Activated CD4-positive, alpha-beta T cell treated with anti-CD3 and anti-CD28 coated beads, Interleukin-2, Interleukin-6, amounts not matched to agents 100 ng/mL and 50 ng/mL, durations not matched to agents 16 hours and 8 hours (primary cell): ENCODE data around the gene CXCL16.
"Not testable (repeated sequence)": the region's sequence is repeated elsewhere in the genome, so short reads cannot be mapped to it uniquely, and the experiment has no call there.

Experiments used
- DNase-seq: peaks from one replicate; pipeline ENCODE4 v3.0.0-alpha.2; 2020

The CXCL16 gene

DNA sequence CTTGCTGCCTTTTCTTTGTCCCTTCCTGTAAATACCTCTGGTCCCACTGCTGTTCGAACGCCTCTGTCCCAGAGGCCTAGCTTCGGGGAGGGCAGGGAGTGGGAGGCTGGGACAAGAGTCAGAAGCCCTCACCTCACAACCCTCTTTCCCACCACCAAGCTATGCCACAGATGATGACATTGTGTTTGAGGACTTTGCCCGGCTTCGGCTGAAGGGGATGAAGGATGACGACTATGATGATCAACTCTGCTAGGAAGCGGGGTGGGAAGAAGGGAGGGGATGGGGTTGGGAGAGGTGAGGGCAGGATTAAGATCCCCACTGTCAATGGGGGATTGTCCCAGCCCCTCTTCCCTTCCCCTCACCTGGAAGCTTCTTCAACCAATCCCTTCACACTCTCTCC, 18.9 kb downstream of the CXCL16 start:
- DNase-seq: no peak

DNA sequence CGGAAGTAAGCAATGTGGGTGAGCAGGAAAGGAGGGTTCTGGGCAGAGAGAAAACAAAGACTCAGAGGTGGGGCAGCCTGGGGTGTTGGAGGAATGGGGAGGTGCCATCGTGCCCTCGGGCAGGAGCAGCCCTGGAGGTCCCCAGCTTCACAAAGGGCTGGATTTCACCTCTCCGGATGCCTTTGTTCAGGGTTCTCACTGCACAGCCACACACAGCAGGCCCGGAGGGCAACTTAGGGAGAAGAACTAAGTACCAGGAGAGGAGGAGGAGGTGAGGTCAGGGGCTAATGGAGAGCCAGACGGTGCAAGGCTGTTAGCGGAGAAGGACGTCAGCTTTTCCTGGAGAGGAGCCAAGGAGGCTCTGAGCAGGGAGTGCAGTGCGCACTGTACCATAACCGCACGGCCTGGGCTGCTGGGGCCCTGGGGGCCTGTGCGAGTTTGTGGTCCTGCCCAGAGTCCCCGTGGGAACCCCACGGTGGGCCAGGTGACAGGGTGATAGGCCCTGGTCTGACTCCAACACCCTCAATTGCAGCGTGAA, 20.0 kb downstream of the CXCL16 start:
- no peak for DNase-seq

DNA sequence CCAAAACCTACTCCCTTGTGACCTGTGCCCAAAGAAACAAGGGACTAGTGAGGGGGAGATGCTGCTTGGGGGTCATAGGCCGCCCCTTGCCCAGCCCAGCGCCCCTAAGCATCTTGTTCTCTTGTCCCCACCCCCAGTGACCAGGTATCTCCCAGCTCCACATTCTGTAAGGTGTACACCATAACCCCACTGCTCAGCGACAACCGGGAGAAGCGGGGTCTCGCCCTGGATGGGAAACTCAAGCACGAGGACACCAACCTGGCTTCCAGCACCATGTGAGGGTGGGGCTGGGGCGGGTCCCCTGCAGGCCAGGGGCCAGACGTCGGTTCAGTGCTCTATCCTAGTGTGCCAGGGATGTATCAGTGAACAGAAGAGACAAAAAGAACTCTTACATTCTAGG, 20.6 kb downstream of the CXCL16 start:
- no peak for DNase-seq

DNA sequence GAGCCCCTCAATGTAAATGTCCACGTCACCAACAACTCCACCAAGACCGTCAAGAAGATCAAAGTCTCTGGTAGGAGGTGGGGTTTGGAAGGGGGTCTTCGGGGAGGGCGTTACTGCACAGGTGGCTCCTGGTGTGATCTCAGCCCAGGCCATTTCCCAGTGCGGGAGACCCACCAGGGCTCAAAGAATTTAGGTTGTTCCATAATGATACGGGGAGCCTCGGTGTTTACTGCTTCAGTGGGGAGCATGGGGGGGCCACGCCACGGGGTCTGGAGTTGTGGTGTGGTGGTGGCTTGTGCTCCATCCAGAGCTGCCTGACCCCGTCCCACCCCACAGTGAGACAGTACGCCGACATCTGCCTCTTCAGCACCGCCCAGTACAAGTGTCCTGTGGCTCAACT, 21.5 kb downstream of the CXCL16 start:
- DNase-seq: no peak

DNA sequence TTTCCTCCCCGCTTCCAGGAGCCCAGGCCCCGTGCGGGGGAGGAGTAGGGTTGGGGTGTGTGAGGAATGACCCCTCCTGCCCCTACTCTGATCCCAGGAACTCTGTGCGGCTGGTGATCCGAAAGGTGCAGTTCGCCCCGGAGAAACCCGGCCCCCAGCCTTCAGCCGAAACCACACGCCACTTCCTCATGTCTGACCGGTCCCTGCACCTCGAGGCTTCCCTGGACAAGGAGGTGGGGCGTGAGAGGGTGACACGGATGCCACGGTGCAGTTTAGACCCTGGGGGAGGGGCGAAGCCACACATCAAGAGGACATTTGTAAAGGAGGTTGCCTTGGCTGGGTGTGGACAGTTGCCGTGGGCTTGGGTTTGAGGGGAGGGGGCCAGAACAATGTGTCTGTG, 21.9 kb downstream of the CXCL16 start:
- DNase-seq: no peak

DNA sequence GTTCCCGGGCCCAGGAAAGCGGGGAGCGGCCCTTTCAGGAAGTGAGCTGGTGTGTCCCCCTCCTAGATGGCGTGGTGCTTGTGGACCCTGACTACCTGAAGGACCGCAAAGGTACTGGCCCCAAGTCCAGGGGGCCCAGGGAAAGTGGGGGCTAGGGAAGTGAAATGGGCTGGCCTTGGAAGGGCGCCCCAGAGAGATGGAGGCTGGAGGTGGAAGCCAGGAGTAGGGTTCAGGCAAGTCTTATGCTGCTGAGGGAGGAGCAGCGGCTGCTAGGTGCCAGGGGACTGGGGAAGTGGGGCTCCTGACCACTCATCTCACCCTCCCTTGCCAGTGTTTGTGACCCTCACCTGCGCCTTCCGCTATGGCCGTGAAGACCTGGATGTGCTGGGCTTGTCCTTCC, 23.6 kb downstream of the CXCL16 start:
- DNase-seq: no peak

DNA sequence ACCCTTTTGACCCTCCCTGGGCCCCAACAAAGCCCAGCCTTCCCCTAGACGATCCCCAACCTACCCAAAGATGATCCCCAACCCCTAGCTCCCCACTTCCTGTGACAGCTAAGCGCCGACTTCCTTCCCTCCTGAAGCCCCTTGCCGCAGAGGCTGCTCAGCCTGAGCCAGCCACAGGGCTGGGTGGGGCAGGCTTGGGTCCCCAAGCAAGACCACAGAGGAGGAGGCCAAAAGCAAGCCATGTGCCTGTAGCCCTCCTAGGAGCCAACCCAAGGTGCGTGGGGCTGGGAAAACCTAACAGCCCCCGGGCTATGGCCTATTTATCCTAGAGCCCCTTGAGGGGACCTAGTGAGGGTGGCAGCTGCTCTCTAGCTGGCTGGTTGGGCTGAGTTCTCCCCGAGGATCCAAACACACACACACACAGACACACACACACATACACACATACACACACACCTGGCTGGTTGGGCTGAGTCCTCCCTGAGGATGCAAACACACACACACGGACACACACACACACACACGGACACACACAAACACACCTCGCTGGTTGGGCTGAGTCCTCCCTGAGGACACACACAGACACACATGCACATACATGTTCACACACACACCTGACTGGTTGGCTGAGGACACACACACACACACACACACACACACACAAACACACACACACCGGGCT, 24.5 kb downstream of the CXCL16 start:
- peak; percentile 78 for DNase-seq

DNA sequence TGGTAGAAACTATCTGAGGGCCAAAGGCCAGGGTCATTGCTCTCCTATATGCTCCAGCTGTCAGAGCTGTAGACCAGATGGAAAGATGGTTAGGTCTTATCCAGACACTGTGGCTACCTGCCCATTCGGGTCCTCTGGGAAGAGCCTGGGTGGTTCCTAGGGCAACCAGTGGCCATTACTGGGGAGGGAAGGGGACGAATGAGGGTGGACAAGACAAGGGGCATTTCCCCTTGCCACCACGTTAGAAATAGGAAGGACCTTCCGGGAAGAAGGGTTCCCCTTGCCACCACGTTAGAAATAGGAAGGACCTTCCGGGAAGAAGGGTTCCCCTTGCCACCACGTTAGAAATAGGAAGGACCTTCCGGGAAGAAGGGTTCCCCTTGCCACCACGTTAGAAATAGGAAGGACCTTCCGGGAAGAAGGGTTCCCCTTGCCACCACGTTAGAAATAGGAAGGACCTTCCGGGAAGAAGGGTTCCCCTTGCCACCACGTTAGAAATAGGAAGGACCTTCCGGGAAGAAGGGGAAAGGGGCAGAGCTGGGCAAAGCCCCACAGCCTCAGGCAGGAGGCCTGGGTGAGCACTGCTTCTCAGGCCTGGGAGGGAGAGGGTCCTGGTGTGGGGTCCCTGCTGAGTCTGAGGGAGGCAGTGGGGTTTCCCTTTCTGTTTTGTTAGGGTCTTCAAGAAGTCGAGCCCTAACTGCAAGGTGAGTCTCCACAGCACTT, 25.2 kb downstream of the CXCL16 start:
- not testable (repeated sequence) for DNase-seq

DNA sequence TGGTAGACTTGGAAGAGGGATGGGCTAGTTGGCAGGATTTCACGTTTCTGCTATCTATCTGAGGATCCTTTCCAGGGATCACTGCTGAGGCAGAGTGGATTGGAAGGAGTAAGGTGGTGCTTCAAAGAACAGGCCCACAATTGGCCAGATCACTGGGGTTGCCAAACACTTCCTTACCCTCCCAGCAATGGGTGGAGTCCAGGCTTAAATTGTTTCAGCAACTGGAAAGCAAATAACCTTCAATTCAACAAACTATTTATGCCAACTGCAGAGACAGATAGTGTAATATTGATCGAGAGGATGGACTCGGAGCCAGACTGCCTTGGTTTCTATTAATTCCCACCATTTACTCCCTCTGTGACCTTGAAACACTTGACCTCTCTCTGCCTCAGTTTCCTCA, 27.2 kb downstream of the CXCL16 start:
- no peak for DNase-seq

DNA sequence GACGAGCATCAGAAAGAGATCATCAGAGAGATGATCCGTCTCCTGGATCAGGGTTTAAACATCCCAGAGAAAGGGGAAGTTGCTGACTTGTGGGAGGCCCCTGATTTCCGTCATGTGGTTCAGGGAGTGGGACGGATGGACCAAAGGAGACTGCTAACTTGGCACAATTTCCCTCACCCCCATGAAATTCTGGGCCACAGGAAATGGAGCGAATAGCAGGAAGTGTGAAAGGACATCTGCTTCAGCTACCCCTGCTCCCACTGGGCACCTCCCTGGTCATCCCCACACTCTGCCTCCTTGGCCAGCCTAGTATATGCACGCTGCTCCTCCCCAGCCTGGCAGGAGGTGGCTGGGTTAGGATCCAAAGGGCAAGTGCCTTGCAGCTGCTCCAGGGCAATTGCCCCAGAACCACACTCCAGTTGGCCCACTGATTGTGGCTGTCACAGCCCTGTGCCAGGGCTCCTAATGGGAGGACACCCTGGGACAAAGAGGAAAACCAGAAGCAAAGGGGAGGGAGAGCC, 28.0 kb downstream of the CXCL16 start:
- no peak for DNase-seq

DNA sequence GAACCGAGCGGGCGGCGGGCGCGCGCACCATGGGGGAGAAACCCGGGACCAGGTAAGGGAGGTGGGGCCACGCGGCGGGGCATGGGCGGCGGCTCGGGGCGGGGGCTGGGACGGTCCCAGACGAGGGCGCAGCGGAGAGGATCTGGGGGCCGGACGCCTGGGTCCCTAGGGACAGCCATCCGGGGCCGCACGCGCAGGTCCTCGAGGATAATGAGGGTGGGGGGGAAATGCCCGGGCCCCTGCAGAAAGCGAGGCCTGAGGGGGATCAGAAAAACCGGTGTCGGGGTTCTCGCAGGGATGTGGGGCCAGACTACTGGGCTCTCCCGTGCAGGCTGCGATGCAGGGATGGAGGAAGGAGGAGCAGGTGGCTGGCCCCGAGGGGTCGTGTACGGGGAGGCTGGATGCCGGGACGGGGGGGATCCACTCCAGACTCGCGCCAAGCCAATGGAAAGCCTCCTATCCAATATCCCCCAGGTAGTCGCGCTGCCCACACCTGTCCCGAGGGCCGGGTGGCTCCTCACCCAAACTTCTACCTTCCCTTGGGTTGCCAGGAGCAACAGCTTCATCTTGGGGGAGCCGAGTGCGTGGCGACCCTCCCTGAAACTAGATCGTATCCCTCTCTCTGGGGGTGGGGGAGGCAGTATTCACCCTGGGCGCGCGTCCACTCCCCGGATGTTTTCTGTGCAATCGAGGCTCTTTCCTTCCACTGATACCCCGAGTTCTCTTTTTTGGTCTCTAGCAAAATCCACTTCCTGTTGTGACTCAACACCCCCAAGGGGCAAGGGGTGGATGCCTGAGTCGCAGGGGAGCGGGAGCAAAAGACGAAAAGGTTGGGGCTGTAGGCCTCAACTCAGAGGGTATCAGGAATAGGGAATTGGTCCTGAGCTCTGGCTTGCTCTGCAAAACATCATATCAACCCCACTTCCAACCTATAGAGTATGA, 28.8 kb downstream of the CXCL16 start:
- DNase-seq: peak; percentile 79

DNA sequence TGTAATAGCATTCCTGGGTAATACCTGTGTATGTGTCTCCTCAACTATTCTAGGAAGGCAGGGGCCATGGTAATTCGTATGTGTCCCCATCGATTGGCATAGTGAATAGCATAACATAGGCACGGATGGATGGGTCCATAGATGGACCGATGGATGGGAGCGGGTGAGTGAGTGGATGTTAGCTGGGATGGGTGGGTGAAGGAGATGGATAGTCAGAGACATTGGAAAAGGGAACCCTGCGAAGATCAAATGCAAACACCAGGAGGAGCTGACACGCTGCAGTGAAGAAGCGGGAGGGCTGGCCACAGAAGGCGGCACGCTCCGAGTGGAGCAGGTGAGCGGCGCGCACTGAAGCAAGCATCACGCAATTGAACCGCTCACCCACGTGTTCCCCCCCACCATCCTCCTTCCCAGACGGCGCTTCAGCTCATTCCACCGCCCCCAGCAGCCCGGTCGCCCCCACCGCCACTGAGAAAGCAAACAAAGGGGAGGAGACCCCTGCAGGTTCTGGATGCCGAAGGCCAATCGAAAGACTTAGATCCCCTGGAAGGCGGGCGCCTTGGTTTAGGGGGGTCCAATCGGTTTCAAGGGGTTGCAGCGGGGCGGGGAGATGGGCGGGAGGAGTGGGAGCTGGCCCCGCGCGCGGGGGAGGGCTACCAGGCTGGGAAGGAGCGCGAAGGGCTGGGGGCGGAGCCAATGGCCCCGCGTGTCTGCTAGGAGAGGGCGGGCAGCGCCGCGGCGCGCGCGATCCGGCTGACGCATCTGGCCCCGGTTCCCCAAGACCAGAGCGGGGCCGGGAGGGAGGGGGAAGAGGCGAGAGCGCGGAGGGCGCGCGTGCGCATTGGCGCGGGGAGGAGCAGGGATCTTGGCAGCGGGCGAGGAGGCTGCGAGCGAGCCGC, 29.7 kb downstream of the CXCL16 start, which contains the start of gene ARRB2:
Gene ARRB2, plus strand, starts transcription at position 839 of the 899 bp plus-strand sequence. CDS start 90 bp downstream, outside the sequence.
- peak; percentile 99 for DNase-seq

DNA sequence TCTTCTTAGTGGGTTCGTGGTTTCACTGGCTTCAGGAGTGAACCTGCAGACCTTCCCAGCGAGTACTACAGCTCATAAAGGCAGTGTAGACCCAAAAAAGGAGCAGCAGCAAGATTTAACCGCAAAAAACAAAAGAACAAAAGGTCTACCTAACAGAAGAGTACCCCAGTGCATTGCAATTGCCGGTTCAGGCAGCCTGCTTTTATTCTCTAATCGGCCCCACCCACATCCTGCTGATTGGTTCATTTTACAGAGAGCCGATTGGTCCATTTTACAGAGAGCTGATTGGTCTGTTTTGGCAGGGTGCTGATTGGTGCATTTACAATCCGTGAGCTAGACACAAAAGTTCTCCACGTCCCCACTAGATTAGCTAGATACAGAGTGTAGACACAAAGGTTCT, 31.3 kb downstream of the CXCL16 start:
- DNase-seq: peak; percentile 82

DNA sequence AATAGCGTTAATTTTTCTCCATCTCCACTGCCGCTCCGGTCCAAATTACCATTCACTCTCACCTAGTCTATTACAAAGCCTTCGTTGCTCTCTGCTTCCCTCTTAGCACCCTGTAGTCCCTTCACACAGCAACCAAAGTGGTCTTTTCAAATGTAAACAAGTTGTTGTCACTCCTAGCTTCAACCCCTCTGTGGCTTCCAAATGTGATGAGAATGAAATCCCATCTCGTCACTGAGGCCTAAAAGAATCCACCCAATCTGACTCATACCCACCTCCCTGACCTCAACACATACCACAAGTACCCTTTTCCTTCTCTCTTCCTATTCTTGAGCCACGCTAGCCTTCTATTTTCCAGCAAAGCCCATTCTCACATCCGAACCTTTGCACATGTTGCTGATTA, 33.6 kb downstream of the CXCL16 start:
- DNase-seq: no peak

DNA sequence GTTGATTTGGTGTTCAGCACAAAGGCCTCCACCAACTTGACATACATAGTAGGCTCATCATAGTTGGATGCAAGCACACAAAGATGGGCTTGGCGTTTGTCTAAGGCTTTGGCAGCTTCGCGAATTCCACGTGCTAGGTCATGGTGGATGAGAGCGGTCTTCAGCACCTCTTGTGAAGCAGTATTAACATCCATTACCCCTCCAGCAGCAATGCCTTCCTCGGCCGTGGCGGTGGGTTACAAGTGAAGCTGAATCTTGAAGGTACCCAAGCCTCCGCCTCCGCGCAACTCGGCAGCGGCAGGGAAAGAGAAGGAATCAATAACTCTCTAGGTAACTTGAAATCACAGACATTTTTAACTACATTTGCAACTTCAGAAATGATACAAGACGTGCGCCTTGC, 34.7 kb downstream of the CXCL16 start:
- no peak for DNase-seq

DNA sequence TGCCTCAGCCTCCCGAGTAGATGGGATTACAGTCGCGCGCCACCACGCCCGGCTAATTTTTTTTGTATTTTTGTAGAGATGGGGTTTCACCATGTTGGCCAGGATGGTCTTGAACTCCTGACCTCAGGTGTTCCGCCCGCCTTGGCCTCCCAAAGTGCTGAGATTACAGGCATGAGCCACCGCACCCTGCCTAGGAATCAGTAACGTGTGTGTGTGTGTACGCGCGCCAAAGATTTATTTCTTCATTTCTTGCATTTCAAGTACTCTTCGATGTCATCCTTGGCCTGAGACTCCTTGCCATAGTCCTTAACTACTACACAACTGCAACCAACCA, 35.2 kb downstream of the CXCL16 start:
- not testable (repeated sequence) for DNase-seq

DNA sequence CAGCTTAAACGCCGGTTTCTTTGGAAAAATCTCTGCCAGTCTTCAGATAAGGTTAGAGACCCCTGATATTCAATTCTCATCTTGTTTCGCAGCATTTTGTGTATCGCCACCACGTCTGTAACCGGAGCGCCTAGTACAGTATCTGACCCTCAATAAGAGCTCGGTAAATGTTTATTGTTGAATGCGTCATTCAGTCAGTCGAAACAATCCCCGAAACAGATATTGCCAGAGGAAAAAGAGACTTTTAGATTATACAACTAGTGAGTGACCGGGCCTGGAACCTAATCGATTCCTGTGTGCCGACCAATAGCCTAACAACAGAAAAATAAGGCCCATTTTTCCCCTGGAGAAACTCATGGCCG, 36.4 kb downstream of the CXCL16 start:
- no peak for DNase-seq

DNA sequence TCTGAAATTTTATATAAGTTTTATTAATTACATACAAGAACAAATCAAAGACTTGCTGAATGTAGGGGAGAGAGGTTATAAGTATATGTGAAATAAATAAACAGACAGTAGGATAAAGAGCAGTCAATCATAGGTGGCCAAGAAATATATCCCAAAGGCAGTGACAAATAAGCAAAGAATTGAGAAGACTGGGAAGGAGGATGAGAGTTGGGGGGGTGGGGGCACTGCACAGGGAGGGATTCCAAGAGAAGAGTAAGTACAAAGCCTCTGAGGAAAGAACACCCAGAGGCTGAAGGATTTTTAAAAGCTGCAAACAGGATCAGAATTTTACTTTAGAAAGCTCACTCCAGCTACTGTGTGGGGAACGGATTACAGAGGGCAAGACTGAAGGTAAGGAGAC, 38.6 kb downstream of the CXCL16 start:
- DNase-seq: no peak

DNA sequence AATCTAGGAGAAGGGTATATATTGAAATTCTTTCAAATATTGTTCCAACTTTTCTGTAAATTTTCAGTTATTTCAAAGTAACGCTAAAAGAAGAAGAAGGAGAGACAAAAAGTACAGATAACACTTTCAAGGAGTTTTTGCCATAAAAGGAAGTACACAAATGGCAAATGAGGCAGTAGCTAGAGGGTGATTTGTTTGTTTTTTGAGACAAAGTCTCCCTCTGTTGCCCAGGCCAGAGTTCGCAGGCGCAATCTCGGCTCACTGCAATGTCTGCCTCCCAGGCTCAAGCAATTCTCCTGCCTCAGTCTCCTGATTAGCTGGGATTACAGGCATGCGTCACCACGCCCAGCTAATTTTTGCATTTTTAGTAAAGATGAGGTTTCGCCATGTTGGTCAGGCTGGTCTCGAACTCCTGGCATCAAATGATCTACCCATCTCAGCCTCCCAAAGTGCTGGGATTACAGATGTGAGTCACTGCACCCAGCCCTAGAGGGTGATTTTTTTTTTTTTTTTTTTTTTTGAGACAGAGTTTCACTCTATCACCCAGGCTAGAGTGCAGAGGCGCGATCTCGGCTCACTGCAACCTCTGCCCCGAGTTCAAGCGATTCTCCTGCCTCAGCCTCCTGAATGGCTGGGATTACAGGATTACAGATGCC, 40.2 kb downstream of the CXCL16 start:
- DNase-seq: not testable (repeated sequence)

DNA sequence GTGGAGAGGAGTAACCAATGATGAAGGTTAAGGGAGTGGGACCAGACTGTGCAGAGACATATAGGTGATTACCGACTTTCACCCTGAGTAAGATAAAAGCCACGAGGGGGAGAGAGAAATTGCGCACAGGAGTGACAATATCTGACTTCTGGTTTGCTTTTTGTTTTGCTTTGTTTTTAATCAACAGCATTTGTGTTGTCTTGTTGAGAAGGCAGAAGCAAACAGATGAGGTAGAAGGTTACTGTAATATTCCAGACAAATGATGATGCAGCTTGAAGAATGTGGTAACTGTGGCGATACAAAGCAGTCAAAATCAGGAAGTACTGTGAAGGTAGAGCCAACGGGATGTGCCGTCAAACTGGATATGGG, 43.3 kb downstream of the CXCL16 start:
- peak; percentile 83 for DNase-seq

DNA sequence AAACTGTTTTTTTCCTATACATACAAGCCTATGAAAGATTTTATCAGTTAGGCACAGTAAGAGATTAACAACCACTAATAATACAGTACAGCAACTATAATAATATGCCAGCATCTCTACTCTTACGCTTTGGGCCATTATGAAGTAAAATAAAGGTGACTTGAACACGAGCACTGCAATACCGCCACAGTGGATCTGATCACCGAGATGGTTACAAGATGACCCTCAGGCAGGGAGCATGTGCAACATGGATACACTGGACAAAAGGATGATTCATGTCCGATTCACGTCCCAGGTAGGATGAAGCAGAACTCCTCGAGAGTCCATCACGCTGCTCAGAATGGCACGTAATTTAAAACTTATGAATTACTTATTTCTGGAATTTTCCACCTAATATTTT, 46.3 kb downstream of the CXCL16 start:
- no peak for DNase-seq

DNA sequence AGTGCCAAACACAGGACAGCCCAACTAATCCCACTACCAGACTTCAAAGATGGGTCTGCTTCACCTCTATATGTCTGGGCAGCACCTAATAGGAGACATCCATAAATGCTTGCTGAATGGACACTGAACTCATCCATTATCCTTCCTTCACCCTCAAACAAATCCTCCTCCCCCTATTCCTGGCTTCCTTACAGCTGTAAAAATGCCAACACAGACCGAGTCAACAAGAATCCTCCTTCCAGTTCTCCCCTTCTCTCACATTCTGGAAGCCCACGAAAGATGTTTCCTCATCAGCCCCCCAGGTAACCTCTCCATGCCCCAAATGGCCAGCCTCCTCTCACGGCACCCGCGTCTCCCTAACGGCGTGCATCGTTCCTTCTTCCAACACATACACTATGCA, 48.0 kb downstream of the CXCL16 start:
- DNase-seq: no peak
